AG04449 (cell line): ENCODE data around the gene BDKRB2.

Experiments used
- CTCF ChIA-PET: fragments of 350-600 bp; formaldehyde crosslinking; extraction: SDS; loops from one replicate; lab custom pipeline; 2021; ENCODE audit warnings: antibody characterized with exemption; lab: Yijun Ruan, JAX
- POLR2A ChIA-PET: fragments of 400-600, 350-600 bp; formaldehyde crosslinking; extraction: SDS; loops from one replicate; lab custom pipeline; 2020; ENCODE audit warnings: antibody characterized with exemption, inconsistent platforms; lab: Yijun Ruan, JAX
- DNase-seq: peaks from one replicate; pipeline ENCODE4 v3.0.0-alpha.2; 2010; ENCODE audit warnings: low read depth, low spot score
- H3K4me3 ChIP-seq: 2 replicates; pipeline ENCODE4 v1.5.1; 2011; ENCODE audit warnings: low read depth, mild to moderate bottlenecking, control low read depth, low read length
- TF ChIP-seq, protein P1 (sequence below): IDR thresholded peaks from one replicate; pipeline ENCODE4 v1.5.1; 2011; ENCODE audit warnings: mild to moderate bottlenecking, moderate library complexity, low read length, control low read depth, inconsistent platforms; ENCODE audit not compliant: insufficient read depth; ENCODE audit errors: missing control alignments

The BDKRB2 gene

DNA sequence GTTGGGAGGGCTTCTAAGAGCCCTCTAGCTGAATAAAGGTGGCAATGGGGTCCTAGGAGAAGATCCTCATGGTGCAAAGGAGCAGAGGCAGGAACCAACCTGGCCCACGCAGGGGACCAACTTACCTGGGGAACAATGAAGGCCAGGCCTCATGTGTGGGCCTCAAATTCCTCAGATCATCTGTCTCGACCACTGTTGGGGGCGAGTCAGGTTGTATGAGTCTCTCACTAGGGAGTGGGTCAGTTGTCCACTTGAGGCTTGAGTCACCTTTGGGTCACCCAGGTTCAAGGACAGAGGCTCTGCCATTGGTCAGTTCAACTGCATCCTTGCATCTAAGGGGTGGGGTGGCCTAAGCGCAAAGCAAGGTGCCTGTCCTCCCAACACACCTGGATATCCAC, 43.7 kb upstream of the BDKRB2 start:
- ChIA-PET POLR2A (no interaction called here), CTCF (interaction anchor here (1.6 to 1.7 kb wide), 2 partner anchors 13 to 115 kb away, joined by 5 to 8 read pairs; no protein-coding TSS in a partner anchor)
- H3K4me3 ChIP-seq, result no peak overlapping the region
- DNase-seq, result no peak
- TF ChIP-seq, protein P1, sequence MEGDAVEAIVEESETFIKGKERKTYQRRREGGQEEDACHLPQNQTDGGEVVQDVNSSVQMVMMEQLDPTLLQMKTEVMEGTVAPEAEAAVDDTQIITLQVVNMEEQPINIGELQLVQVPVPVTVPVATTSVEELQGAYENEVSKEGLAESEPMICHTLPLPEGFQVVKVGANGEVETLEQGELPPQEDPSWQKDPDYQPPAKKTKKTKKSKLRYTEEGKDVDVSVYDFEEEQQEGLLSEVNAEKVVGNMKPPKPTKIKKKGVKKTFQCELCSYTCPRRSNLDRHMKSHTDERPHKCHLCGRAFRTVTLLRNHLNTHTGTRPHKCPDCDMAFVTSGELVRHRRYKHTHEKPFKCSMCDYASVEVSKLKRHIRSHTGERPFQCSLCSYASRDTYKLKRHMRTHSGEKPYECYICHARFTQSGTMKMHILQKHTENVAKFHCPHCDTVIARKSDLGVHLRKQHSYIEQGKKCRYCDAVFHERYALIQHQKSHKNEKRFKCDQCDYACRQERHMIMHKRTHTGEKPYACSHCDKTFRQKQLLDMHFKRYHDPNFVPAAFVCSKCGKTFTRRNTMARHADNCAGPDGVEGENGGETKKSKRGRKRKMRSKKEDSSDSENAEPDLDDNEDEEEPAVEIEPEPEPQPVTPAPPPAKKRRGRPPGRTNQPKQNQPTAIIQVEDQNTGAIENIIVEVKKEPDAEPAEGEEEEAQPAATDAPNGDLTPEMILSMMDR, result no peak

DNA sequence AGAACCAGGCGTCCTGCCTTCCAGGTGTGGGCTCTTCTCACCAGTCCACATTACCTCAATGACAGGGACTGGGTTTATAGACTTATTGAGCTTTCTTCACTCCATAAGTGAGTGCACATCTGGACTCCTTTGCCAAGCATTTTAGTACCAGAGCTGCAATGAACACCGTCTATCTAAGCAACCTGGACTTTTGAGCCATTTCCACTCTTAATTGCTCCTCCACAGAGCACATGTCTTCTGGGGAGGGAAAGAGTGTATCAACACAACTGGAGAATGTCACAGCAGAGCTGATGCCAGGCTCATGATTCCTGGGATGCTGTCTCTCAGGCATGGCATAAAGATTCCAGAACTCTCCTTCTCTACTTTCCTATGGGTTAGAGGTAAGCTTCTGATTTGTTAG, 43.0 kb upstream of the BDKRB2 start:
- TF ChIP-seq, protein P1, result no peak
- DNase-seq, result no peak
- no peak overlapping the region for H3K4me3 ChIP-seq
- POLR2A ChIA-PET, result interaction anchor here (0.7 kb wide), 1 partner anchor 94 kb away, joined by 3 read pairs; the partner anchor contains the start of gene BDKRB1
- CTCF ChIA-PET, result interaction anchor here (0.8 to 1.6 kb wide), 4 partner anchors 8 to 114 kb away, joined by 3 to 8 read pairs (median 4); no protein-coding TSS in a partner anchor

DNA sequence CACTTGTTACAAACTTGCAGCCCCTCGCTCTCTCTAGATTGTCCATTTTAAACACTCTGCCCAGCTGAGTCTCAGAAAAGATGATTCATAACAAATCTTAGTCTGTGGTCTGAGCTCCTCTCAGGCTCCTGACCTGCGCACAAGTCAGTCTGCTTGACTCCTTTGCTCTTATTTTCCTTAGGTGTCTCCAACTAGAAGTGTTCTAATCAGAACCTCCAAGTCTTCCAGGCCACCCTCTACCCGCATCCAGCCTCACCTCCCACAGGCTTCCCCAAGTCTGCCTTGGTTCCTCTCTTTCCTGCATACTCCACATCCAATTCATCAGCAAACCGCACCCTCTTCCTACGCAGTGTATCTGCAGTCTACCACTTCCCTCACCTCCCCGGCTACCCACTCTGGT, 42.4 kb upstream of the BDKRB2 start:
- DNase-seq, result no peak
- ChIA-PET POLR2A (interaction anchor here (0.7 kb wide), 1 partner anchor 94 kb away, joined by 3 read pairs; the partner anchor contains the start of gene BDKRB1), CTCF (interaction anchor here (0.7 to 1.6 kb wide), 5 partner anchors 9 to 113 kb away, joined by 3 to 8 read pairs (median 3); no protein-coding TSS in a partner anchor)
- TF ChIP-seq, protein P1, result no peak
- no peak overlapping the region for H3K4me3 ChIP-seq

DNA sequence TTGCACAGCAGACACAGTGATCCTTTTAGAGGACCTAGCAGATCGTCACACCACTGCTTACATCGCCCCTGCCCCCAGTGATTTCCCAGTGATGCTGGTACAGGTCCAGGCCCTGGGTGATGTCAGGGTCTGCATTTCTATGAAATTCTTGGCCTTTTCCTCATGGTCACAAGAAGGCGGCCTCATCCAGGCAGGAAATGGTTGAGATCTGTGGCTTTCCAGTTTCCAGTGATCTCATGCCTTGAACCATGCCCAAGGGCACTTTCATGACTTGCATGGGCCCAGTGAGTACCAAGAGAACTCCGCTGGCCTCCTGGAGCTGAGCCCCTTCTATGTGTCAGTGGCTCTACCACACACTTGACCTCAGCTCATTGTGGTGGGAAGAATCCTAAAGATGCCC, 41.9 kb upstream of the BDKRB2 start:
- POLR2A ChIA-PET, result no interaction called here
- no peak for DNase-seq
- CTCF ChIA-PET, result interaction anchor here (0.7 to 1.6 kb wide), 2 partner anchors 44 to 113 kb away, joined by 3 to 8 read pairs; no protein-coding TSS in a partner anchor
- TF ChIP-seq, protein P1, result no peak
- no peak overlapping the region for H3K4me3 ChIP-seq

DNA sequence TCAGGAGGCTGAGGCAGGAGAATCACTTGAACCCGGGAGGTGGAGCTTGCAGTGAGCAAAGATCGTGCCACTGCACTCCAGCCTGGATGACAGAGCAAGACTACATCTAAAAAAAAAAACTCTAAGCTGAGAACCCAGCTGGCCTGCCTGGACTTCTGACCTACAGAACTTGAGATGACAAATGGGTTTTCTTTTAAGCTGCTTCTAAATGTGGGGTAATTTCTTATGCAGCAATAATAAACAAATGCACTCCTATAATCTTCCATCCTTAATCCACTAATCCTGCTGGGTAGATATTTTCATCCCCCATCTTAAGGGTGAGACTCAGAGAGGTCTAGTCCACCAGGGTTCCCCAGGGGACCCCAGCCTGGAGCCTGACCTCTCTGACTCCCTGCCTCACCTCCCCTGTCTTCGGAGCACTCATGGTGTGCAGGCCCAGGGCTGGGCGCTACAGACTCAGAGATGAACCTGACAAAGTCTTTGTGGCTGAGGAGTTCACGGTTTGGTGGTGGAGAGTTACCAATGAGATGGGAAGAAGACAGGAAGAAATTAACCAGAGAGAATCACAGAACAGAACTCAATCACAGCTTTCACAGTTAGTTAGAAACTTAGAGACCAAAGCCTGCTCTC, 39.7 kb upstream of the BDKRB2 start:
- TF ChIP-seq, protein P1, result no peak
- H3K4me3 ChIP-seq, result no peak overlapping the region
- POLR2A ChIA-PET, result no interaction called here
- CTCF ChIA-PET, result interaction anchor here (1.2 kb wide), 1 partner anchor 64 kb away, joined by 3 read pairs; no protein-coding TSS in a partner anchor
- DNase-seq, result no peak
